ENCODE results near the gene BIRC6.

The BIRC6 gene

GRCh38 chr2:32424739-32425138 is 67.9 kb downstream of the BIRC6 start:
- Histone ChIP-seq H3K4me1 (ENCODE audit: control insufficient read depth, insufficient read depth, low read length) (peaks cover 4% of the 10 kb centered on the region), H3K27me3 (ENCODE audit: control insufficient read depth, insufficient read depth, low read length) (no peaks in the 10 kb centered on the region), H3K9ac (ENCODE audit: low read length) (no peak overlapping the region), H3K27ac (ENCODE audit: low read depth, low read length) (no peak overlapping the region), H3K36me3 (ENCODE audit: control insufficient read depth, insufficient read depth, low read length) (no peaks in the 10 kb centered on the region), H3K4me3 (ENCODE audit: low read length) (no peak overlapping the region)

GRCh38 chr2:32425719-32426141 is 68.9 kb downstream of the BIRC6 start:
- Histone ChIP-seq H3K9ac (ENCODE audit: low read length) (no peak overlapping the region), H3K4me3 (ENCODE audit: low read length) (peak overlapping the region; percentile 20), H3K27me3 (ENCODE audit: control insufficient read depth, insufficient read depth, low read length) (no peaks in the 10 kb centered on the region), H3K4me1 (ENCODE audit: control insufficient read depth, insufficient read depth, low read length) (peaks cover 4% of the 10 kb centered on the region), H3K36me3 (ENCODE audit: control insufficient read depth, insufficient read depth, low read length) (peaks cover under 1% of the 10 kb centered on the region), H3K27ac (ENCODE audit: low read depth, low read length) (peak overlapping the region; percentile 3)

GRCh38 chr2:32427672-32428610 is 71.1 kb downstream of the BIRC6 start:
- Histone ChIP-seq H3K9ac (ENCODE audit: low read length) (no peak overlapping the region), H3K36me3 (ENCODE audit: control insufficient read depth, insufficient read depth, low read length) (peaks cover 6% of the 10 kb centered on the region), H3K27me3 (ENCODE audit: control insufficient read depth, insufficient read depth, low read length) (no peaks in the 10 kb centered on the region), H3K27ac (ENCODE audit: low read depth, low read length) (no peak overlapping the region), H3K4me1 (ENCODE audit: control insufficient read depth, insufficient read depth, low read length) (peaks cover 2% of the 10 kb centered on the region), H3K4me3 (ENCODE audit: low read length) (no peak overlapping the region)

- peaks cover 6% of the 10 kb centered on the region for H3K36me3 ChIP-seq (ENCODE audit: control insufficient read depth, insufficient read depth, low read length)
- H3K27ac ChIP-seq (ENCODE audit: low read depth, low read length), result no peak overlapping the region
- H3K4me1 ChIP-seq (ENCODE audit: control insufficient read depth, insufficient read depth, low read length), result peaks cover 2% of the 10 kb centered on the region
Observed at GRCh38 chr2:32430804-32431203, 74.0 kb downstream of the BIRC6 start.

GRCh38 chr2:32436150-32436549 is 79.3 kb downstream of the BIRC6 start:
- Histone ChIP-seq H3K4me1 (ENCODE audit: control insufficient read depth, insufficient read depth, low read length) (no peaks in the 10 kb centered on the region), H3K27ac (ENCODE audit: low read depth, low read length) (no peak overlapping the region), H3K27me3 (ENCODE audit: control insufficient read depth, insufficient read depth, low read length) (no peaks in the 10 kb centered on the region), H3K9ac (ENCODE audit: low read length) (no peak overlapping the region), H3K36me3 (ENCODE audit: control insufficient read depth, insufficient read depth, low read length) (peaks cover 3% of the 10 kb centered on the region), H3K4me3 (ENCODE audit: low read length) (no peak overlapping the region)

More at GRCh38 chr2:32430804-32431203, 74.0 kb downstream of the BIRC6 start:
- Histone ChIP-seq H3K9ac (ENCODE audit: low read length) (no peak overlapping the region), H3K4me3 (ENCODE audit: low read length) (no peak overlapping the region), H3K27me3 (ENCODE audit: control insufficient read depth, insufficient read depth, low read length) (no peaks in the 10 kb centered on the region)

GRCh38 chr2:32442020-32442467 is 85.2 kb downstream of the BIRC6 start:
- H3K36me3 ChIP-seq (ENCODE audit: control insufficient read depth, insufficient read depth, low read length), result peaks cover 10% of the 10 kb centered on the region
- no peak overlapping the region for H3K4me3 ChIP-seq (ENCODE audit: low read length)

GRCh38 chr2:32446369-32446768 is 89.5 kb downstream of the BIRC6 start:
- Histone ChIP-seq H3K27me3 (ENCODE audit: control insufficient read depth, insufficient read depth, low read length) (no peaks in the 10 kb centered on the region), H3K9ac (ENCODE audit: low read length) (no peak overlapping the region), H3K36me3 (ENCODE audit: control insufficient read depth, insufficient read depth, low read length) (peaks cover 12% of the 10 kb centered on the region), H3K4me1 (ENCODE audit: control insufficient read depth, insufficient read depth, low read length) (no peaks in the 10 kb centered on the region), H3K27ac (ENCODE audit: low read depth, low read length) (no peak overlapping the region), H3K4me3 (ENCODE audit: low read length) (no peak overlapping the region)

More at GRCh38 chr2:32442020-32442467, 85.2 kb downstream of the BIRC6 start:
- H3K27me3 ChIP-seq (ENCODE audit: control insufficient read depth, insufficient read depth, low read length), result no peaks in the 10 kb centered on the region
- H3K9ac ChIP-seq (ENCODE audit: low read length), result no peak overlapping the region
- no peaks in the 10 kb centered on the region for H3K4me1 ChIP-seq (ENCODE audit: control insufficient read depth, insufficient read depth, low read length)
- no peak overlapping the region for H3K27ac ChIP-seq (ENCODE audit: low read depth, low read length)

GRCh38 chr2:32450851-32451250 is 94.0 kb downstream of the BIRC6 start:
- no peak overlapping the region for H3K4me3 ChIP-seq (ENCODE audit: low read length)
- no peaks in the 10 kb centered on the region for H3K27me3 ChIP-seq (ENCODE audit: control insufficient read depth, insufficient read depth, low read length)
- no peak overlapping the region for H3K9ac ChIP-seq (ENCODE audit: low read length)
- H3K4me1 ChIP-seq (ENCODE audit: control insufficient read depth, insufficient read depth, low read length), result no peaks in the 10 kb centered on the region
- no peak overlapping the region for H3K27ac ChIP-seq (ENCODE audit: low read depth, low read length)
- peaks cover 4% of the 10 kb centered on the region for H3K36me3 ChIP-seq (ENCODE audit: control insufficient read depth, insufficient read depth, low read length)

- Histone ChIP-seq H3K9ac (ENCODE audit: low read length) (no peak overlapping the region), H3K4me3 (ENCODE audit: low read length) (no peak overlapping the region)
Observed at GRCh38 chr2:32452338-32453064, 95.7 kb downstream of the BIRC6 start.

GRCh38 chr2:32453242-32454062 is 96.6 kb downstream of the BIRC6 start:
- Histone ChIP-seq H3K36me3 (ENCODE audit: control insufficient read depth, insufficient read depth, low read length) (peaks cover 4% of the 10 kb centered on the region), H3K27me3 (ENCODE audit: control insufficient read depth, insufficient read depth, low read length) (no peaks in the 10 kb centered on the region), H3K9ac (ENCODE audit: low read length) (no peak overlapping the region), H3K4me1 (ENCODE audit: control insufficient read depth, insufficient read depth, low read length) (no peaks in the 10 kb centered on the region), H3K4me3 (ENCODE audit: low read length) (no peak overlapping the region), H3K27ac (ENCODE audit: low read depth, low read length) (no peak overlapping the region)

More at GRCh38 chr2:32452338-32453064, 95.7 kb downstream of the BIRC6 start:
- no peaks in the 10 kb centered on the region for H3K4me1 ChIP-seq (ENCODE audit: control insufficient read depth, insufficient read depth, low read length)
- no peak overlapping the region for H3K27ac ChIP-seq (ENCODE audit: low read depth, low read length)
- peaks cover 4% of the 10 kb centered on the region for H3K36me3 ChIP-seq (ENCODE audit: control insufficient read depth, insufficient read depth, low read length)
- H3K27me3 ChIP-seq (ENCODE audit: control insufficient read depth, insufficient read depth, low read length), result no peaks in the 10 kb centered on the region

- Histone ChIP-seq H3K27ac (ENCODE audit: low read depth, low read length) (no peak overlapping the region), H3K36me3 (ENCODE audit: control insufficient read depth, insufficient read depth, low read length) (no peaks in the 10 kb centered on the region), H3K4me1 (ENCODE audit: control insufficient read depth, insufficient read depth, low read length) (no peaks in the 10 kb centered on the region), H3K27me3 (ENCODE audit: control insufficient read depth, insufficient read depth, low read length) (no peaks in the 10 kb centered on the region), H3K9ac (ENCODE audit: low read length) (no peak overlapping the region), H3K4me3 (ENCODE audit: low read length) (no peak overlapping the region)
Observed at GRCh38 chr2:32455816-32456215, 99.0 kb downstream of the BIRC6 start.

GRCh38 chr2:32456808-32457207 is 100.0 kb downstream of the BIRC6 start:
- Histone ChIP-seq H3K36me3 (ENCODE audit: control insufficient read depth, insufficient read depth, low read length) (no peaks in the 10 kb centered on the region), H3K9ac (ENCODE audit: low read length) (no peak overlapping the region), H3K4me3 (ENCODE audit: low read length) (no peak overlapping the region), H3K4me1 (ENCODE audit: control insufficient read depth, insufficient read depth, low read length) (no peaks in the 10 kb centered on the region), H3K27ac (ENCODE audit: low read depth, low read length) (no peak overlapping the region), H3K27me3 (ENCODE audit: control insufficient read depth, insufficient read depth, low read length) (no peaks in the 10 kb centered on the region)
